SK-N-SH treated with all-trans-retinoic acid at 6 μM for 48 hours (cell line): ENCODE data around the gene C22orf39.

Source experiments
- CSRNP3 ChIP-seq: fragments of 250-450 bp; sonication (Bioruptor Pico); IDR thresholded peaks from 2 replicates; pipeline ENCODE4 v1.5.1; 2021; ENCODE audit warnings: mild to moderate bottlenecking, moderate library complexity
- GLIS3 ChIP-seq: fragments of 250-450 bp; sonication (Bioruptor Pico); IDR thresholded peaks from 2 replicates; pipeline ENCODE4 v1.5.0; 2020; ENCODE audit warnings: mild to moderate bottlenecking, moderate library complexity
- ISL1 ChIP-seq: fragments of 250-450 bp; sonication (Bioruptor Pico); IDR thresholded peaks from 2 replicates; pipeline ENCODE4 v2.1.2; 2022; ENCODE audit warnings: mild to moderate bottlenecking, moderate library complexity
- PATZ1 ChIP-seq: fragments of 250-450 bp; sonication (Bioruptor Pico); IDR thresholded peaks from 2 replicates; pipeline ENCODE4 v1.8.0; 2020; ENCODE audit warnings: mild to moderate bottlenecking, moderate library complexity, borderline replicate concordance
- ZFP3 ChIP-seq: fragments of 250-450 bp; sonication (Bioruptor Pico); IDR thresholded peaks from 2 replicates; pipeline ENCODE4 v1.5.0; 2020; ENCODE audit warnings: mild to moderate bottlenecking, moderate library complexity
- TF ChIP-seq, protein P1 (sequence below): fragments of 250-450 bp; sonication (Bioruptor Pico); IDR thresholded peaks from 2 replicates; pipeline ENCODE4 v1.8.0; 2021; ENCODE audit warnings: low read depth, mild to moderate bottlenecking, moderate library complexity, borderline replicate concordance

DNA sequence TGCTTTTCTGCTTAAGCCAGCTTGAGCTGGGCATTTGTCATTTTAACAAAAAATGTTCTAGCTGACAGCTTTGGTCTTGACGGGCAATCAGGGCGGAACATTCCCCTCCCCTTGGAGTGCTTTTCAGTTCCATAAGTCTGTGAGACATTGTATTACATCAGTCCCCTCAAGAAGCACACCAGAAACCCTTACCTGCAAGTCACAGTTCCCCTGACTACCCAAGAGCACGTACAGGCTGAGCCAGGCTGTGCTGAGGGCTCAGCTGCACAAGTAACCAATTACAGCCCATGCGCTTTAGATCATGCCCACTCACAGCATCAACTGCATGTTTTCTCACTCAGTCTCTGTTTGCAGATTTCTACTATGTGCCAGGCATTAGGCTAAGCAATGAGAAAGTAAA lies 35.0 kb downstream of the C22orf39 start:
- TF ChIP-seq PATZ1 (CRISPR knock-in tag) (no peak), CSRNP3 (no peak), ISL1 (no peak), GLIS3 (no peak), ZFP3 (CRISPR knock-in tag) (no peak)
- TF ChIP-seq, protein P1, sequence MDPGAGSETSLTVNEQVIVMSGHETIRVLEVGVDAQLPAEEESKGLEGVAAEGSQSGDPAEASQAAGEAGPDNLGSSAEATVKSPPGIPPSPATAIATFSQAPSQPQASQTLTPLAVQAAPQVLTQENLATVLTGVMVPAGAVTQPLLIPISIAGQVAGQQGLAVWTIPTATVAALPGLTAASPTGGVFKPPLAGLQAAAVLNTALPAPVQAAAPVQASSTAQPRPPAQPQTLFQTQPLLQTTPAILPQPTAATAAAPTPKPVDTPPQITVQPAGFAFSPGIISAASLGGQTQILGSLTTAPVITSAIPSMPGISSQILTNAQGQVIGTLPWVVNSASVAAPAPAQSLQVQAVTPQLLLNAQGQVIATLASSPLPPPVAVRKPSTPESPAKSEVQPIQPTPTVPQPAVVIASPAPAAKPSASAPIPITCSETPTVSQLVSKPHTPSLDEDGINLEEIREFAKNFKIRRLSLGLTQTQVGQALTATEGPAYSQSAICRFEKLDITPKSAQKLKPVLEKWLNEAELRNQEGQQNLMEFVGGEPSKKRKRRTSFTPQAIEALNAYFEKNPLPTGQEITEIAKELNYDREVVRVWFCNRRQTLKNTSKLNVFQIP (CRISPR knock-in tag): no peak
